HEK293 (cell line): ENCODE results near the gene STAB1.

Source experiments
- CTCF ChIP-seq: fragments of 450-650 bp; formaldehyde crosslinking; IDR thresholded peaks from 2 replicates; pipeline ENCODE4 v1.5.1; 2016; ENCODE audit warnings: missing biosample characterization, missing genetic modification characterization
- PBX3 ChIP-seq: sonication (generic); formaldehyde crosslinking; IDR thresholded peaks from 2 replicates; pipeline ENCODE4 v1.8.1; 2022; ENCODE audit warnings: mild to moderate bottlenecking, moderate library complexity, missing genetic modification reagents
- REST ChIP-seq: fragments of 450-650 bp; formaldehyde crosslinking; IDR thresholded peaks from 2 replicates; pipeline ENCODE4 v1.5.1; 2016; ENCODE audit warnings: missing biosample characterization, missing genetic modification characterization
- SP3 ChIP-seq: fragments of 450-650 bp; formaldehyde crosslinking; IDR thresholded peaks from 2 replicates; pipeline ENCODE4 v1.5.1; 2016; ENCODE audit warnings: missing biosample characterization, missing genetic modification characterization
- YY1 ChIP-seq: fragments of 450-650 bp; formaldehyde crosslinking; IDR thresholded peaks from 2 replicates; pipeline ENCODE4 v1.5.1; 2018; ENCODE audit warnings: missing biosample characterization, missing genetic modification characterization
- ZFP41 ChIP-seq: fragments of 450-650 bp; formaldehyde crosslinking; IDR thresholded peaks from 2 replicates; pipeline ENCODE4 v1.5.1; 2016; ENCODE audit warnings: missing biosample characterization, missing genetic modification characterization, borderline replicate concordance
- ZNF148 ChIP-seq: fragments of 450-650 bp; formaldehyde crosslinking; IDR thresholded peaks from 2 replicates; pipeline ENCODE4 v1.5.0; 2017; ENCODE audit warnings: missing biosample characterization, missing genetic modification characterization, borderline replicate concordance
- ZNF302 ChIP-seq: fragments of 450-650 bp; formaldehyde crosslinking; IDR thresholded peaks from 2 replicates; pipeline ENCODE4 v1.5.1; 2016; ENCODE audit warnings: missing biosample characterization, missing genetic modification characterization, low read depth
- ZNF513 ChIP-seq: fragments of 450-650 bp; IDR thresholded peaks from 2 replicates; pipeline ENCODE4 v1.5.1; 2018; ENCODE audit warnings: missing biosample characterization, missing genetic modification characterization
- ZNF660 ChIP-seq: fragments of 450-650 bp; IDR thresholded peaks from 2 replicates; pipeline ENCODE4 v1.5.1; 2018; ENCODE audit warnings: missing biosample characterization, mild to moderate bottlenecking, missing genetic modification characterization

- no peak for TF ChIP-seq ZNF148
- no peak for TF ChIP-seq CTCF
- TF ChIP-seq REST (tag by site-specific recombination) = no peak
- TF ChIP-seq SP3 (tag by site-specific recombination) = no peak
- TF ChIP-seq ZNF660 (tag by site-specific recombination) = no peak
- TF ChIP-seq ZNF513 = no peak
- TF ChIP-seq ZNF302 (tag by site-specific recombination) = no peak
- no peak for TF ChIP-seq ZFP41
- TF ChIP-seq YY1 = no peak
- TF ChIP-seq PBX3 (CRISPR knock-in tag) = no peak
Measured at GRCh38 chr3:52522651-52523251, 27.6 kb downstream of the STAB1 start.
